Fibroblast of lung (primary cell): ENCODE measurements around the gene CFAP299.

Source experiments
- EZH2 ChIP-seq: IDR thresholded peaks from 2 replicates; pipeline ENCODE4 v1.5.1; 2012; ENCODE audit warnings: low read length, control low read depth, mild to moderate bottlenecking; ENCODE audit errors: missing control alignments
- TF ChIP-seq, protein P1 (sequence below), 2 donors: IDR thresholded peaks in 1 of 2; conservative IDR thresholded peaks in 1 of 2; 1 replicate in 1 of 2; 2 replicates in 1 of 2; pipeline ENCODE4 v1.5.1; 2011 to 2012; ENCODE audit warnings: low read length in 2 of 2, control low read depth in 1 of 2, inconsistent platforms in 1 of 2, low read depth in 1 of 2, mild to moderate bottlenecking in 1 of 2

DNA sequence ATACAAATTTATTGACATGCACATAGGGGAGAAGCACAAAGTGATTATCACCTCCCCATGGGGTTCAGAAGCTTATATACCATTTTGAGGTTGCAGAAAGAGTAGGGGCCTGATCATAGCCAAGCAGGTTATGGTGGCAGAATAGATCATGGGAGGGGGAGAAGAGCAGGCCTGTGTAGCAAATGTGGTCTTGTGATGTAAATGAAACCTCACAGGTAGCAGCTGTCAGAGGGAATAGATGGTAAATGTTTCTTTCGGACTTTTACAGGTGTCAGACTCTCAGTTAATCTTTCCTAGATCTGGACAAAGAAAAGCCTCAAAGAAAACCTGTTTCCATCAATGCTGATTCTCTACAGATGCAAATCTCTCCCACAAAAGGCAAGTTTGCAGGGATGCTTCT, 84.4 kb downstream of the CFAP299 start:
- TF ChIP-seq, protein P1, sequence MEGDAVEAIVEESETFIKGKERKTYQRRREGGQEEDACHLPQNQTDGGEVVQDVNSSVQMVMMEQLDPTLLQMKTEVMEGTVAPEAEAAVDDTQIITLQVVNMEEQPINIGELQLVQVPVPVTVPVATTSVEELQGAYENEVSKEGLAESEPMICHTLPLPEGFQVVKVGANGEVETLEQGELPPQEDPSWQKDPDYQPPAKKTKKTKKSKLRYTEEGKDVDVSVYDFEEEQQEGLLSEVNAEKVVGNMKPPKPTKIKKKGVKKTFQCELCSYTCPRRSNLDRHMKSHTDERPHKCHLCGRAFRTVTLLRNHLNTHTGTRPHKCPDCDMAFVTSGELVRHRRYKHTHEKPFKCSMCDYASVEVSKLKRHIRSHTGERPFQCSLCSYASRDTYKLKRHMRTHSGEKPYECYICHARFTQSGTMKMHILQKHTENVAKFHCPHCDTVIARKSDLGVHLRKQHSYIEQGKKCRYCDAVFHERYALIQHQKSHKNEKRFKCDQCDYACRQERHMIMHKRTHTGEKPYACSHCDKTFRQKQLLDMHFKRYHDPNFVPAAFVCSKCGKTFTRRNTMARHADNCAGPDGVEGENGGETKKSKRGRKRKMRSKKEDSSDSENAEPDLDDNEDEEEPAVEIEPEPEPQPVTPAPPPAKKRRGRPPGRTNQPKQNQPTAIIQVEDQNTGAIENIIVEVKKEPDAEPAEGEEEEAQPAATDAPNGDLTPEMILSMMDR (conservative IDR thresholded peaks at IDR 0.05 in 1 of 2, IDR thresholded peaks at IDR 0.05 in 1 of 2; ENCODE audit: low read depth in 1 of 2, low read length in 2 of 2) = no peak
- TF ChIP-seq EZH2 = no peak
